HCT116 (cell line): ENCODE data around the gene HMX3. TPM values are rescaled to one million over a fixed set of nuclear protein-coding genes. Genes with fewer than 3 reads are reported as not detected.

Experiments
- ATAC-seq: fragments of 200-7000 bp; cut with Tn5 transposase; 2 replicates; pipeline ENCODE4 v1.9.1; 2020; ENCODE audit warnings: mild to moderate bottlenecking, moderate library complexity
- BruUV-seq: library from RNA; stranded (reverse); fragments of 400-500 nt; replicated peaks from 2 replicates; lab custom pipeline; 2021; lab: Mats Ljungman, UMichigan
- CTCF ChIA-PET: fragments of 300-600 bp; sonication (Branson Sonifier 250); formaldehyde crosslinking; loops from one replicate; lab custom pipeline; 2021; ENCODE audit warnings: antibody characterized with exemption; lab: Charles Lee
- POLR2A ChIA-PET: fragments of 300-600, 350-600 bp; sonication (Branson Sonifier 250); formaldehyde crosslinking; loops from one replicate; lab custom pipeline; 2021; ENCODE audit warnings: antibody characterized with exemption; lab: Charles Lee
- RAD21 ChIA-PET, 2 experiments: fragments of 300-600 bp; sonication (Branson Sonifier 250); formaldehyde crosslinking; loops; one replicate each; lab custom pipeline; 2023; ENCODE audit warnings: low total read pairs in 2 of 2; ENCODE audit not compliant: uncharacterized antibody in 2 of 2, unreplicated experiment in 2 of 2, low non-redundant PET in 1 of 2; lab: Charles Lee
- DNase-seq: peaks from one replicate; pipeline ENCODE4 v3.0.0-alpha.2; 2010; ENCODE audit warnings: low read depth, low spot score
- H2AFZ ChIP-seq: fragments of 200-600 bp; shearing (Covaris generic), sonication (generic); 2 replicates; pipeline ENCODE4 v1.6.1; 2017; ENCODE audit warnings: low read depth, mixed run types, mixed read lengths, antibody characterized with exemption, low read length; ENCODE audit not compliant: poor library complexity, severe bottlenecking
- H3K27ac ChIP-seq: 2 replicates; pipeline ENCODE4 v1.5.1; 2012; ENCODE audit warnings: low read depth, low read length
- H3K27me3 ChIP-seq: fragments of 200-600 bp; sonication (generic); 2 replicates; pipeline ENCODE4 v1.6.1; 2016; ENCODE audit warnings: mixed run types, low read length, mixed read lengths; ENCODE audit not compliant: insufficient read depth
- H3K36me3 ChIP-seq, 2 experiments: fragments of 200-500 bp in 1 of 2; fragments of 200-600 bp in 1 of 2; sonication (Bioruptor generic) in 1 of 2; sonication (generic) in 1 of 2; 2 replicates each; pipeline versions ENCODE4 v1.5.1 to v1.6.1; 2014 to 2016; ENCODE audit warnings: low read length in 2 of 2, inconsistent platforms in 1 of 2, mixed read lengths in 1 of 2, mixed run types in 1 of 2; ENCODE audit not compliant: insufficient read depth in 2 of 2, control insufficient read depth in 1 of 2
- H3K4me1 ChIP-seq, 2 experiments: fragments of 200-600 bp in 1 of 2; sonication (generic) in 1 of 2; 2 replicates each; pipeline versions ENCODE4 v1.5.1 to v1.6.1; 2012 to 2017; ENCODE audit warnings: low read length in 2 of 2, inconsistent platforms in 1 of 2, mild to moderate bottlenecking in 1 of 2, mixed read lengths in 1 of 2, mixed run types in 1 of 2, moderate library complexity in 1 of 2; ENCODE audit not compliant: insufficient read depth in 2 of 2, control insufficient read depth in 1 of 2
- H3K4me2 ChIP-seq: fragments of 200-600 bp; sonication (generic); 2 replicates; pipeline ENCODE4 v1.6.1; 2017; ENCODE audit warnings: mixed run types, low read length, mixed read lengths
- H3K4me3 ChIP-seq, 2 experiments: fragments of 200-600 bp in 1 of 2; sonication (generic) in 1 of 2; replicated peaks in 1 of 2; 2 replicates each; pipeline ENCODE4 v1.5.1; 2011 to 2016; ENCODE audit warnings: low read length in 2 of 2, control low read depth in 1 of 2, low read depth in 1 of 2, mild to moderate bottlenecking in 1 of 2, mixed read lengths in 1 of 2, mixed run types in 1 of 2
- H3K79me2 ChIP-seq: fragments of 200-600 bp; sonication (generic); 2 replicates; pipeline ENCODE4 v1.6.1; 2017; ENCODE audit warnings: mild to moderate bottlenecking, mixed run types, low read length, moderate library complexity, mixed read lengths; ENCODE audit not compliant: insufficient read depth
- H3K9ac ChIP-seq: fragments of 200-600 bp; sonication (generic); 2 replicates; pipeline ENCODE4 v1.6.1; 2016; ENCODE audit warnings: low read length, mixed read lengths
- H3K9me2 ChIP-seq: fragments of 200-600 bp; sonication (generic), shearing (Covaris generic); 2 replicates; pipeline ENCODE4 v1.6.1; 2017; ENCODE audit warnings: mixed run types, mild to moderate bottlenecking, moderate library complexity; ENCODE audit not compliant: insufficient read depth
- H3K9me3 ChIP-seq, 2 experiments: fragments of 200-500 bp in 1 of 2; fragments of 200-600 bp in 1 of 2; sonication (Bioruptor generic) in 1 of 2; sonication (generic) in 1 of 2; 2 replicates each; pipeline ENCODE4 v1.6.1; 2014 to 2017; ENCODE audit warnings: low read length in 2 of 2, mixed read lengths in 2 of 2, inconsistent platforms in 1 of 2, low read depth in 1 of 2, mild to moderate bottlenecking in 1 of 2, mixed run types in 1 of 2, moderate library complexity in 1 of 2; ENCODE audit not compliant: control insufficient read depth in 1 of 2, insufficient read depth in 1 of 2
- H4K20me1 ChIP-seq: fragments of 200-600 bp; sonication (generic), shearing (Covaris generic); 2 replicates; pipeline ENCODE4 v1.6.1; 2017; ENCODE audit warnings: mixed run types, mild to moderate bottlenecking, moderate library complexity; ENCODE audit not compliant: insufficient read depth
- ELF1 ChIP-seq: IDR thresholded peaks from 2 replicates; pipeline ENCODE4 v1.6.1; 2012; ENCODE audit warnings: low read depth, borderline replicate concordance
- POLR2AphosphoS5 ChIP-seq: IDR thresholded peaks from 2 replicates; pipeline ENCODE4 v1.6.1; 2011; ENCODE audit warnings: mild to moderate bottlenecking, low read depth, low read length, moderate library complexity
- REST ChIP-seq: IDR thresholded peaks from 2 replicates; pipeline ENCODE4 v1.6.1; 2012; ENCODE audit warnings: low read depth
- SIN3A ChIP-seq: IDR thresholded peaks from 2 replicates; pipeline ENCODE4 v1.6.1; 2012; ENCODE audit warnings: low read depth
- intact Hi-C: fragments of 100-400 bp; cut with micrococcal nuclease; formaldehyde crosslinking; loops from 2 replicates; pipeline ENCODE4 v1.10.0; 2022
- total RNA-seq: library from RNA; stranded (reverse); gene quantifications from one replicate; pipeline ENCODE4 v1.2.1, GENCODE V29; 2021; ENCODE audit not compliant: unreplicated experiment
- TF ChIP-seq, protein P1 (sequence below), 3 experiments: fragments of 200-600 bp in 1 of 3; sonication (generic) in 1 of 3; IDR thresholded peaks in 2 of 3; conservative IDR thresholded peaks in 1 of 3; 2 replicates each; pipeline ENCODE4 v1.5.1; 2012 to 2017; ENCODE audit warnings: low read depth in 2 of 3, low read length in 2 of 3, antibody characterized with exemption in 1 of 3, borderline replicate concordance in 1 of 3, control low read depth in 1 of 3, mild to moderate bottlenecking in 1 of 3, mixed read lengths in 1 of 3, mixed run types in 1 of 3, moderate library complexity in 1 of 3; ENCODE audit not compliant: insufficient read depth in 1 of 3
- TF ChIP-seq, protein P2 (sequence below): IDR thresholded peaks from 2 replicates; pipeline ENCODE4 v1.6.1; 2011; ENCODE audit warnings: mild to moderate bottlenecking, low read length, moderate library complexity; ENCODE audit not compliant: insufficient replicate concordance; ENCODE audit errors: extremely low read depth
- TF ChIP-seq, protein P3 (sequence below): IDR thresholded peaks from 2 replicates; pipeline ENCODE4 v1.6.1; 2012

Gene HMX3
- total RNA-seq, 1 experiment from 2014 or later, result not detected

DNA sequence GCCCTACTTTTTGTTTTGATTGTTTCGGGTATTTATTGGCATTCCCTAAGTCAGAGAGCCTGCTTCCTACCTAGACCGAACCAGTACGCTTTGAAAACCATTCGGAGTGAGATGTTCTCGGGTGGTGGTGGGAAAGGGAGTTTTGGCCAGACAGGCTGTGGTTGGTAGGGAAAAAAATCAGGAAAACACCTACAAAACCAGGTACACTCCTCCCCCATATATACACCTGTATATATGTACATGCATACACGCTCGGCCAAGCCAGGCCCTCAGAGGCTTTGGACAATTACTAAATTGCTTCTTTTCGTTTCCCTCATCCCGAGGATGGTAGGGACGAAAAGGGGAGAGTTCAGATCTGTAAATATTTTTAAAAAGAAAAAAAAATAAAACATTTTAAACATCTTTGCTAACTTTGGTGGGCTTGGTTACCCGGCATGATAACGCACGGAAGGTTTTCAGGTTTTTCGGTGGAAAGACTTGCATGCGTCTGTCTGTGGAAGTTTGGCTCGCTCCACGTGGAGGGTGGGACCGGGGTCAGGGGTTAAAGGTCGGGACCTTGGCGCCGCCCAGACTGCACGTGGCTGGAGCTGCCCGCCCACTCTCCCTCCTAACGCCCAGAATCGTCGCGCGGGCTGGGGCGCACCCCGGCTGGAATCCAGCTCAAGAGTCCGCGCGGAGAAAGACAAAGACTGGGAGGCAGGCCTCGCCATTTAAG lies 14.7 kb downstream of the HMX3 start:
- Histone ChIP-seq H3K9ac (no peak overlapping the region), H3K27ac (no peak overlapping the region), H3K4me3 (no peak overlapping the region), H3K79me2 (peaks cover 12% of the 10 kb centered on the region), H3K9me3 (no peaks in the 10 kb centered on the region), H3K4me2 (no peak overlapping the region), H2AFZ (no peak overlapping the region), H3K27me3 (no peaks in the 10 kb centered on the region), H3K36me3 (peaks cover 0 to 6% of the 10 kb centered on the region in 2 experiments; a peak in 1 of 4 replicates), H3K4me1 (peaks cover 2 to 10% of the 10 kb centered on the region in 2 experiments; a peak in 3 of 4 replicates), H4K20me1 (no peaks in the 10 kb centered on the region), H3K9me2 (no peaks in the 10 kb centered on the region)
- RAD21 ChIA-PET, result no interaction called here
- CTCF ChIA-PET, result no interaction called here
- POLR2A ChIA-PET, result no interaction called here
- intact Hi-C loops, result no loop called here
- ATAC-seq (no peak), DNase-seq (no peak)
- BruUV-seq, result no TSS peak
- no peak for TF ChIP-seq POLR2AphosphoS5
- TF ChIP-seq, protein P1, sequence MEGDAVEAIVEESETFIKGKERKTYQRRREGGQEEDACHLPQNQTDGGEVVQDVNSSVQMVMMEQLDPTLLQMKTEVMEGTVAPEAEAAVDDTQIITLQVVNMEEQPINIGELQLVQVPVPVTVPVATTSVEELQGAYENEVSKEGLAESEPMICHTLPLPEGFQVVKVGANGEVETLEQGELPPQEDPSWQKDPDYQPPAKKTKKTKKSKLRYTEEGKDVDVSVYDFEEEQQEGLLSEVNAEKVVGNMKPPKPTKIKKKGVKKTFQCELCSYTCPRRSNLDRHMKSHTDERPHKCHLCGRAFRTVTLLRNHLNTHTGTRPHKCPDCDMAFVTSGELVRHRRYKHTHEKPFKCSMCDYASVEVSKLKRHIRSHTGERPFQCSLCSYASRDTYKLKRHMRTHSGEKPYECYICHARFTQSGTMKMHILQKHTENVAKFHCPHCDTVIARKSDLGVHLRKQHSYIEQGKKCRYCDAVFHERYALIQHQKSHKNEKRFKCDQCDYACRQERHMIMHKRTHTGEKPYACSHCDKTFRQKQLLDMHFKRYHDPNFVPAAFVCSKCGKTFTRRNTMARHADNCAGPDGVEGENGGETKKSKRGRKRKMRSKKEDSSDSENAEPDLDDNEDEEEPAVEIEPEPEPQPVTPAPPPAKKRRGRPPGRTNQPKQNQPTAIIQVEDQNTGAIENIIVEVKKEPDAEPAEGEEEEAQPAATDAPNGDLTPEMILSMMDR (IDR thresholded peaks at IDR 0.05 in 2 of 3, conservative IDR thresholded peaks at IDR 0.05 in 1 of 3; ENCODE audit: borderline replicate concordance in 1 of 3, insufficient read depth in 1 of 3, low read depth in 2 of 3, low read length in 2 of 3), result no peak
- TF ChIP-seq, protein P2, sequence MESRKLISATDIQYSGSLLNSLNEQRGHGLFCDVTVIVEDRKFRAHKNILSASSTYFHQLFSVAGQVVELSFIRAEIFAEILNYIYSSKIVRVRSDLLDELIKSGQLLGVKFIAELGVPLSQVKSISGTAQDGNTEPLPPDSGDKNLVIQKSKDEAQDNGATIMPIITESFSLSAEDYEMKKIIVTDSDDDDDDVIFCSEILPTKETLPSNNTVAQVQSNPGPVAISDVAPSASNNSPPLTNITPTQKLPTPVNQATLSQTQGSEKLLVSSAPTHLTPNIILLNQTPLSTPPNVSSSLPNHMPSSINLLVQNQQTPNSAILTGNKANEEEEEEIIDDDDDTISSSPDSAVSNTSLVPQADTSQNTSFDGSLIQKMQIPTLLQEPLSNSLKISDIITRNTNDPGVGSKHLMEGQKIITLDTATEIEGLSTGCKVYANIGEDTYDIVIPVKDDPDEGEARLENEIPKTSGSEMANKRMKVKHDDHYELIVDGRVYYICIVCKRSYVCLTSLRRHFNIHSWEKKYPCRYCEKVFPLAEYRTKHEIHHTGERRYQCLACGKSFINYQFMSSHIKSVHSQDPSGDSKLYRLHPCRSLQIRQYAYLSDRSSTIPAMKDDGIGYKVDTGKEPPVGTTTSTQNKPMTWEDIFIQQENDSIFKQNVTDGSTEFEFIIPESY, result no peak
- TF ChIP-seq SIN3A, result no peak
- TF ChIP-seq ELF1, result no peak
- TF ChIP-seq REST, result no peak
- TF ChIP-seq, protein P3, sequence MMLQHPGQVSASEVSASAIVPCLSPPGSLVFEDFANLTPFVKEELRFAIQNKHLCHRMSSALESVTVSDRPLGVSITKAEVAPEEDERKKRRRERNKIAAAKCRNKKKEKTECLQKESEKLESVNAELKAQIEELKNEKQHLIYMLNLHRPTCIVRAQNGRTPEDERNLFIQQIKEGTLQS, result no peak
